OCI-LY1 (cell line): ENCODE measurements around the gene VENTX.

Experiments used
- H2AFZ ChIP-seq: fragments of 200-600 bp; sonication (generic), shearing (Covaris generic); 2 replicates; pipeline ENCODE4 v1.6.0; 2014; ENCODE audit warnings: antibody characterized with exemption, mild to moderate bottlenecking, low read length
- H3F3A ChIP-seq: fragments of 200-600 bp; sonication (generic), shearing (Covaris generic); 2 replicates; pipeline ENCODE4 v1.6.0; 2014; ENCODE audit warnings: mild to moderate bottlenecking, antibody characterized with exemption, low read length, moderate library complexity; ENCODE audit not compliant: insufficient read depth
- H3K27ac ChIP-seq: fragments of 200-600 bp; sonication (generic); 2 replicates; pipeline ENCODE4 v1.5.1; 2014; ENCODE audit warnings: low read length, mixed run types, mild to moderate bottlenecking, low read depth; ENCODE audit not compliant: poor library complexity, severe bottlenecking
- H3K27me3 ChIP-seq: fragments of 200-600 bp; sonication (generic); 2 replicates; pipeline ENCODE4 v1.6.0; 2014; ENCODE audit warnings: antibody characterized with exemption, mild to moderate bottlenecking, low read length, moderate library complexity; ENCODE audit not compliant: insufficient read depth
- H3K36me3 ChIP-seq: fragments of 200-600 bp; sonication (generic); 2 replicates; pipeline ENCODE4 v1.6.1; 2014; ENCODE audit warnings: mild to moderate bottlenecking, antibody characterized with exemption, low read length, moderate library complexity, mixed read lengths; ENCODE audit not compliant: insufficient read depth
- H3K4me1 ChIP-seq: fragments of 200-600 bp; sonication (generic); 2 replicates; pipeline ENCODE4 v1.5.1; 2014; ENCODE audit warnings: mild to moderate bottlenecking, low read length, moderate library complexity; ENCODE audit not compliant: insufficient read depth, severe bottlenecking
- H3K4me2 ChIP-seq: fragments of 200-600 bp; sonication (generic), shearing (Covaris generic); 2 replicates; pipeline ENCODE4 v1.6.1; 2014; ENCODE audit warnings: low read length
- H3K4me3 ChIP-seq: fragments of 200-600 bp; sonication (generic); 2 replicates; pipeline ENCODE4 v1.5.1; 2014; ENCODE audit warnings: low read length, low read depth, mild to moderate bottlenecking, mixed read lengths; ENCODE audit not compliant: poor library complexity, severe bottlenecking
- H3K79me2 ChIP-seq: fragments of 200-600 bp; shearing (Covaris generic); 2 replicates; pipeline ENCODE4 v1.6.1; 2016; ENCODE audit warnings: mixed run types, low read length, mixed read lengths; ENCODE audit not compliant: insufficient read depth
- H3K9ac ChIP-seq: fragments of 200-600 bp; sonication (generic), shearing (Covaris generic); 2 replicates; pipeline ENCODE4 v1.6.1; 2014; ENCODE audit warnings: mild to moderate bottlenecking, low read length, mixed read lengths
- H3K9me2 ChIP-seq: fragments of 200-600 bp; sonication (generic), shearing (Covaris generic); 2 replicates; pipeline ENCODE4 v1.6.1; 2014; ENCODE audit warnings: low read depth, mild to moderate bottlenecking, low read length, mixed read lengths
- H3K9me3 ChIP-seq: fragments of 200-600 bp; shearing (Covaris generic); 2 replicates; pipeline ENCODE4 v1.6.1; 2014; ENCODE audit warnings: low read length, mixed read lengths
- H4K20me1 ChIP-seq: fragments of 200-600 bp; sonication (generic), shearing (Covaris generic); 2 replicates; pipeline ENCODE4 v1.6.0; 2016; ENCODE audit warnings: mild to moderate bottlenecking, low read length; ENCODE audit not compliant: insufficient read depth
- CTCF ChIP-seq: fragments of 200-600 bp; sonication (generic), shearing (Covaris generic); IDR thresholded peaks from 2 replicates; pipeline ENCODE4 v1.5.1; 2017; ENCODE audit warnings: mild to moderate bottlenecking, antibody characterized with exemption, low read length, moderate library complexity, mixed read lengths
- EZH2 ChIP-seq: fragments of 200-600 bp; sonication (generic), shearing (Covaris generic); IDR thresholded peaks from 2 replicates; pipeline ENCODE4 v1.8.0; 2017; ENCODE audit warnings: borderline replicate concordance, mixed run types, mild to moderate bottlenecking, antibody characterized with exemption, low read length, moderate library complexity, mixed read lengths

Gene VENTX

GRCh38 chr10:133269367-133269766 is 31.7 kb downstream of the VENTX start:
- H3K27ac ChIP-seq: no peak overlapping the region
- no peak overlapping the region for H3K4me3 ChIP-seq
- no peaks in the 10 kb centered on the region for H3K9me3 ChIP-seq
- no peaks in the 10 kb centered on the region for H3F3A ChIP-seq
- no peaks in the 10 kb centered on the region for H3K27me3 ChIP-seq
- no peaks in the 10 kb centered on the region for H3K36me3 ChIP-seq
- H3K79me2 ChIP-seq: no peaks in the 10 kb centered on the region
- no peaks in the 10 kb centered on the region for H3K4me1 ChIP-seq
- no peaks in the 10 kb centered on the region for H3K9me2 ChIP-seq
- H3K4me2 ChIP-seq: no peak overlapping the region
- no peak overlapping the region for H3K9ac ChIP-seq
- no peak overlapping the region for H2AFZ ChIP-seq
- TF ChIP-seq CTCF (no peak), EZH2 (no peak)
- no peaks in the 10 kb centered on the region for H4K20me1 ChIP-seq

GRCh38 chr10:133270204-133270603 is 32.5 kb downstream of the VENTX start:
- Histone ChIP-seq H3K4me1 (peaks cover 3% of the 10 kb centered on the region), H3K79me2 (no peaks in the 10 kb centered on the region), H3K4me3 (no peak overlapping the region), H3K9me2 (no peaks in the 10 kb centered on the region), H3K9me3 (no peaks in the 10 kb centered on the region), H3K9ac (no peak overlapping the region), H3K27me3 (no peaks in the 10 kb centered on the region), H3F3A (no peaks in the 10 kb centered on the region), H3K4me2 (no peak overlapping the region), H4K20me1 (no peaks in the 10 kb centered on the region), H3K36me3 (no peaks in the 10 kb centered on the region), H3K27ac (no peak overlapping the region), H2AFZ (no peak overlapping the region)
- TF ChIP-seq EZH2 (no peak), CTCF (no peak)

- H3K4me3 ChIP-seq: no peak overlapping the region
- H3K27ac ChIP-seq: no peak overlapping the region
- no peak for TF ChIP-seq CTCF
- H3K4me1 ChIP-seq: peaks cover 5% of the 10 kb centered on the region
- H3K27me3 ChIP-seq: no peaks in the 10 kb centered on the region
- no peaks in the 10 kb centered on the region for H3K36me3 ChIP-seq
- H3K4me2 ChIP-seq: no peak overlapping the region
- no peaks in the 10 kb centered on the region for H4K20me1 ChIP-seq
- H3K9ac ChIP-seq: no peak overlapping the region
- no peaks in the 10 kb centered on the region for H3K79me2 ChIP-seq
- H3F3A ChIP-seq: no peaks in the 10 kb centered on the region
- H3K9me2 ChIP-seq: no peaks in the 10 kb centered on the region
- no peaks in the 10 kb centered on the region for H3K9me3 ChIP-seq
- H2AFZ ChIP-seq: no peak overlapping the region
Observed at GRCh38 chr10:133270773-133271297, 33.2 kb downstream of the VENTX start.
